GM21717 (cell line): Measurements from ENCODE around the gene RAB3IP.
A peak's percentile ranks its signal among the peaks of the same experiment; 100 is the strongest.
"Not testable (repeated sequence)": the region's sequence is repeated elsewhere in the genome, so short reads cannot be mapped to it uniquely, and the experiment has no call there.

Experiments used
- ATAC-seq: cut with Tn5 transposase; IDR thresholded peaks from one replicate; pipeline ENCODE4 v1.9.1; 2021; ENCODE audit warnings: mild to moderate bottlenecking, moderate library complexity; ENCODE audit not compliant: unreplicated experiment

The RAB3IP gene

GRCh38 chr12:69755302-69755701 is 16.6 kb downstream of the RAB3IP start:
- no peak for ATAC-seq

GRCh38 chr12:69756088-69756755 is 17.6 kb downstream of the RAB3IP start:
- no peak for ATAC-seq

GRCh38 chr12:69758105-69758504 is 19.4 kb downstream of the RAB3IP start:
- no peak for ATAC-seq

DNA sequence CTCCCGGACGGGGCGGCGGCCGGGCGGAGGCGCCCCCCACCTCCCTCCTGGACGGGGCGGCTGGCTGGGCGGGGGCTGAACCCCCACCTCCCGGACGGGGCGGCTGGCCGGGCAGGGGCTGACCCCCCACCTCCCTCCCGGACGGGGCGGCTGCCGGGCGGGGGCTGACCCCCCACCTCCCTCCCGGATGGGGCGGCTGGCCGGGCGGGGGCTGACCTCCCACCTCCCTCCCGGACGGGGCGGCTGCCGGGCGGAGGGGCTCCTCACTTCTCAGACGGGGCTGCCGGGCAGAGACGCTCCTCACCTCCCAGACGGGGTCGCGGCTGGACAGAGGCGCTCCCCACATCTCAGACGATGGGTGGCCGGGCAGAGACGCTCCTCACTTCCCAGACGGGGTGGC is 20.9 kb downstream of the RAB3IP start:
- not testable (repeated sequence) for ATAC-seq

DNA sequence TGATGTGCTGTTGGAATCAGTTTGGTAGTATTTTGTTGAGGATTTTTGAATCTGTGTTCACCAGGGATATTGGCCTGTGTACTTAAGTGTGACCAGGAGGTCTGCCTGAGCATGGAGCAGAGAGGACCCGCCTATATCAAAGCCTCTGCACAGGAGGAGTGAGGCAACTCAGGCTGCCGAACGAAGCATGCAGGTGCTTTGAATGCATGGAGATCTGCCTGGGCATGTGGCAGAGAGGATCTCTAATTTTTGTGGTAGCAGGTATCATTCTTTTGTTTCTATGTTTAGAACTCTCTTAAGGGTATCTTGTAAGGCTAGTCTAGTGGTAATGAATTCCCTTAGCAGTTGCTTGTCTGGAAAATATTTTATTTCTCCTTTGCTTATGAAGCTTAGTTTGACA is 26.9 kb downstream of the RAB3IP start:
- ATAC-seq: no peak

DNA sequence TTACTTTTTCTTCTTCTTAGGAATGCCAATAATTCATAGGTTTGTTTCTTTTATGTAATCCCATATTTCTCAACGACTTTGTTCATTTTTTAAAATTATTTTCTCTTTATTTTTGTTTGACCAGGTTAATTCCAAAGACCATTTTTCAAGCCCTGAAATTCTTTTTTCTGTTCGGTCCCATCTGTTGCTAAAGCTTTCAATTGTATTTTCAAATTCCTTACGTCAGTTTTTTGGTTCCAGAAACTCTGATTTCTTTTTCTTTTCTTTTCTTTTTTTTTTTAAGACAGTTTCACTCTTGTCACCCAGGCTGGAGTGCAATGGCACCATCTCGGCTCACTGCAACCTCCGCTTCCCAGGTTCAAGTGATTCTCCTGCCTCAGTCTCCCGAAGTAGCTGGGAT is 27.6 kb downstream of the RAB3IP start:
- no peak for ATAC-seq

DNA sequence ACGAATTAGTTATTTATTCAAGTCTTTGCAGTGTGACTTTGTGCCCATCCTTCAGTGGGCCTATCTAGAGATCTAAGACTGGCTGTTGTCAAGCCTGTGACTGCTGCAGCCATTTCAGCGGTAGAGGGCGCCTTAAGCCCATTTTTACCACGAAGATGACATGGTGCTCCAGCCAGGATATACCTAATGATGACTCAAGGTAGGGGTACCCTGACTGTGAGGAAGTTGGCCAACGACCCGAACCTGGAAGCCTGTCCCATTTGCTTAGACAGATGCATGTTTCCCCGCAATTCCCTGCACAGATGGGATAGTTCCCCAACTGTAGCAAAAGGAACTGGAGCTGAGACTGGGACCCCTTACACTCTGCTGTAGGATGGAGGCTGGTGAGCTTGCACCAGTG is 41.3 kb downstream of the RAB3IP start:
- no peak for ATAC-seq

GRCh38 chr12:69783365-69783764 is 44.7 kb downstream of the RAB3IP start:
- ATAC-seq: no peak

DNA sequence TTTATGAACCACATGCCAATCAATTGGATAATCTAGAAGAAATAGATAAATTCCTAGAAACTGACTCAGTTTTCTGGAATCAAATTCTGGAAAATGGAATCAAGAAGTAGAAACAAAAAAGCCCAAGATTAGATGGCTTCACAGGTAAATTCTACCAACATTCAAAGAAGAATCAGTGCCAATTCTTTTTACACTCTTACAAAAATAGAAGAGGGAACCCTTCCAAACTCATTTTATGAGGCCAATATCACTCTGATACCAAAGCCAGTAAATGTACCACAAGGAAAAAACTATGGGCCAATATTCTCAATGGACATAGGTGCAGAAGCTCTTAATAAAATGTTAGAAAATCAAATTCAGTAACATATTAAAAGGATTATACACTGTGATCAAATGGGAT is 50.7 kb downstream of the RAB3IP start:
- ATAC-seq: no peak

DNA sequence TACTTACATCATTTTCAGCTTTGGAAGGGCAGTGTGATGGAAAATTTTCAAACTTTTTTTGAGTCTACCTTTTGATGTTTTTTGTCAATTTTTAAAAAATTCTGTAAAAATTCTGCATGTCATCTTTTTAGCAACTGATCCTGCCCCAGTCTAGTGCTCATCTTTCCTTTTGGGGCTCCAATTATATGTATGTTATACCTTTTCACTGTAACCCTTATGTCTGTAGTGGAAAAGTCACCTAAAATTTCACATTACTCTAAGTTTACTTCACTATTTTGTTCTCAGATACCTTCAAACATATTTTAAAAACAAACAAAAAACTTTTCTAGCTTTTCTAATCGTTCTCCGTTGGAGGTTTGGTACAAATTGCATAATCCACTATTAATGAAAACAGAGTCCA is 53.9 kb downstream of the RAB3IP start:
- no peak for ATAC-seq

DNA sequence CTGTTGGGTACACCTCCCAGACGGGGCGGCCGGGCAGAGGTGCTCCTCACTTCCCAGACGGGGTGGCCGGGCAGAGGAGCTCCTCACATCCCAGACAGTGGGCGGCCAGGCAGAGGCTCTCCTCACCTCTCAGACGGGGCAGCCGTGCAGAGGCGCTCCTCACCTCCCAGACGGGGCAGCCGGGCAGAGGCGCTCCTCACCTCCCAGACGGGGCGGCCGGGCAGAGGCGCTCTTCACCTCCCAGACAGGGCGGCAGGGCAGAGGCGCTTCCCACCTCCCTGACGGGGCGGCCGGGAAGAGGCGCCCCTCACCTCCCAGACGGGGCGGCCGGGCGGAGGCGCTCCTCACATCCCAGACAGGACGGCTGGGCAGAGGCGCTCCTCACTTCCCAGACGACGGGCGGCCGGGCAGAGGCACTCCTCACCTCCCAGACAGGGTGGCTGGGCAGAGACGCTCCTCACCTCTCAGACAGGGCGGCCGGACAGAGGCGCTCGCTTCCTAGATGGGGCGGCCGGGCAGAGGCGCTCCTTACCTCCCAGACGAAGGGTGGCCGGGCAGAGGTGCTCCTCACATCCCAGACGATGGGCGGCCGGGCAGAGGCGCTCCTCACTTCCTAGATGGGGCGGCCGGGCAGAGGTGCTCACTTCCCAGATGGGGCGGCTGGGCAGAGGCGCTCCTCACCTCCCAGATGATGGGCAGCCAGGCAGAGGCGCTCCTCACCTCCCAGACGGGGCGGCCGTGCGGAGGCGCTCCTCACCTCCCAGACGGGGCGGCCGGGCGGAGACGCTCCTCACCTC is 68.6 kb downstream of the RAB3IP start:
- ATAC-seq: not testable (repeated sequence)

DNA sequence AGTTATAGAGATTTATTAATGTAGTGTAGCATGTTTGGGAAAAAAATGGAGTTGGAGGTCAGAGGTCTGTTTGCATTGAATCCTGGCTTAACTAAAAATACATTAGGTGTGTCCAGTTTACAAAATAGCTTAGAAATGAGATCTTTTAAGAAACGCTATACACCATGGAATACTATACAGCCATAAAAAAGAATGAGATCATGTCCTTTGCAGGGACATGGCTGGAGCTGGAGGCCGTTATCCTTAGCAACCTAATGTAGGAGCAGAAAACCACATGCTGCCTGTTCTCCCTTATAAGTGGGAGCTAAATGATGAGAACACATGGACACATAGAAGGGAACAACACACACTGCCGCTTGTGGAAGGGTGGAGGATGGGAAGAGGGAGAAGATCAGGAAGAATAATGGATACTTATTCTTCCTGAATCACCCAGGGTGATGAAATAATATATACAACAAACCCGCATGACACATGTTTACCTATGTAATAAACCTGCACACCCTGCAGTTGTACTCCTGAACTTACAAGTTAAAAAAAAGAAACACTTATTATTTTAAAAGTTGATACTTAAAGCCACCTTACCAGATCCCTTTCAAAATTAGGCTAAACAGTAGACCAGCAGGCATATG is 72.3 kb downstream of the RAB3IP start:
- ATAC-seq: no peak

- peak; percentile 89 for ATAC-seq
Measured at GRCh38 chr12:69816082-69816481, 77.4 kb downstream of the RAB3IP start.

- no peak for ATAC-seq
Measured at GRCh38 chr12:69821032-69821455, 82.4 kb downstream of the RAB3IP start.

GRCh38 chr12:69821456-69822159 is 82.9 kb downstream of the RAB3IP start:
- ATAC-seq: no peak

DNA sequence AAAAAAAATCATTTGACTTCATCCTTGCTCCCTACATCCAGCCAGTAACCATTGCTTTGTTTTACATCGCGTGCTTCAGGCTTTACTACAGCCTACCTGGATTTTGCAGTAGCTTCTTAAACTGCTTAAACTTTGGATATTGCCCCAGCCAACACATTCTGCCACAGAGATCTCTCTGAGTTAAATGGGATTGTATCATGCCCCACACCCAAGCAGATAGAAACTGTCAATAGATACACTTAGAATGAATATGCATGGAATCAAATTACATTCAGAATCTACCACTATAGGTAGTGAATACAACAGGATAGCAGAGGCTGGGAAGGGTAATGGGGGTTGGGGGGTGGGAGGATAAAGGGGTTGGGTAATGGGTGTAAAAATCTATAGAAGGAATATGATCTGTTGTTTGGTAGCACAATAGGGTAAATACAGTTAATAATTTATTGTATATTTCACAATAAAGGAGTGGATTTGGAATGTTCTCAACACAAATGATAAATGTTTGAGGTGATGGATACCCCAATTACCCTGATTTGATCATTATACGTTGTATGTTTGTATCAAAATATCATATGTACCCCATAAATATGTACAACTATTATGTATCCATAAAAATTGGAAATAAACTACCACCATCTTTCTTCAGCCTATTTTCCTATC is 83.7 kb downstream of the RAB3IP start:
- ATAC-seq: no peak

DNA sequence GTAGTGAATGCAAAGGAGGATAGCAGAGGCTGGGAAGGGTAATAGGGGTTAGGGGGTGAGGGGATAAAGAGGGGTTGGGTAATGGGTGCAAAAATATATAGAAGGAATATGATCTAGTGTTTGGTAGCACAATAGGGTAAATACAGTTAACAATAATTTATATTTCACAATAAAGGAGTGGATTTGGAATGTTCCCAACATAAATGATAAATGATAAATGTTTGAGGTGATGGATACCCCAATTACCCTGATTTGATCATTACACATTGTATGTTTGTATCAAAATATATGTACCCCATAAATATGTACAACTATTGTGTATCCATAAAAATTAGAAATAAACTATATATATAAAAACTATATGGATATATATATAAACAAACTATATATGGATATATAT is 85.4 kb downstream of the RAB3IP start:
- ATAC-seq: no peak

DNA sequence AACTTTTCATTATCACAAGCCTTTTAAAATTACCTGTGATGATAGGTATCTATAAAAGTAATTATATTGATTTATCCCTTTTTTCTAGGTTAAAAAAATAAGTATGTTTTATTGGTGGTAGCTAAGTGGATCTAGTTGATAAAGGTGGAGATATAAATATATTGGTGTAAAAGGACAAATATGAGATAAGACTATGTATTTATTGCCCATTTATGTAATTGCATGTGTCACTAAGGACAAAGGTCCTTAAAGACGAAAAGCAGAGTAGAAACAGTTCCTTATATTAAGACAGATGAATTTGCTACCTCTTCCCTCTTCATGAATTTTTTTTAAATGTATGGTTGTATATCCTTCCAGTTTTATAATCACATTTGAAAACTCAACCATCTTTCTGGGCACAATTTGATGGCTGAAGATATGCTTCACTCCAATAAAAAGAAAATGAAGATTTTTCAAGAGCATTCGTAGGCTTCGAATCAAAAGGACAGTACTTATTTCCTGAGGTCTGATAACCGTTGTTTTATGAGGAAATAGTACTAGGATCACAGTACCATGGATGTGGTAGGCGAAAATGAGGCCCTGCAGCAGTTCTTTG is 86.4 kb downstream of the RAB3IP start, which contains the start of gene MYRFL:
TSS of gene MYRFL (plus strand) at position 262 of the 595 bp plus-strand sequence. CDS start at position 553, 291 bp downstream.
- ATAC-seq: no peak

DNA sequence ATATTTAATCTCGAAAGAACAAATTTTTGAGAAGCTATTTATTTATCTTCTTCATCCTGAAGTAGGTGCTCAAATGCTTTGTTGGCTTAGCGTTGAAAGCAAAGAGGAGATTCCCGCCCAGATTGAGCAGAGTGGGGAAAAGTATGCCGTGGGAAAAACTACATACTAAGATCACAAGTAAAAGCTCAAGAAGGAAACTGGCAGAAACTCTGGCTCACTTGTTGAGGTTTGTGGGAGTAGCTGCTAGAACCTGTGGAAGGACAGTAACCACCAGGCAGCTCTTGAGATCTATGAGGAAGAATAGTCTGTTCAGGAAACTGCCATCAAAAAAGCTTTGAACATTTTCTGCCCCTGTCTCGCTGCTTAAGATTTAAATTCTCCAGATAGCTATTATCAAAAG is 90.2 kb downstream of the RAB3IP start:
- ATAC-seq: no peak

GRCh38 chr12:69833696-69834095 is 95.0 kb downstream of the RAB3IP start:
- ATAC-seq: no peak
